T47D (cell line): ENCODE data around the gene SLC38A10.

Experiments
- DNase-seq, 2 experiments: peaks; one replicate each; pipeline versions ENCODE4 v3.0.0 to v3.0.0-alpha.2; 2011 to 2012; ENCODE audit warnings: low read depth in 1 of 2, low spot score in 1 of 2
- JUND ChIP-seq: IDR thresholded peaks from 2 replicates; pipeline ENCODE4 v1.6.1; 2012; ENCODE audit warnings: low read depth
- in situ Hi-C: cut with HindIII; loops from 2 replicates; pipeline ENCODE4 v1.10.0; 2016; ENCODE audit warnings: low sequenced_read_pairs, low pct_unique_long_range_greater_than_20kb

Gene SLC38A10

DNA sequence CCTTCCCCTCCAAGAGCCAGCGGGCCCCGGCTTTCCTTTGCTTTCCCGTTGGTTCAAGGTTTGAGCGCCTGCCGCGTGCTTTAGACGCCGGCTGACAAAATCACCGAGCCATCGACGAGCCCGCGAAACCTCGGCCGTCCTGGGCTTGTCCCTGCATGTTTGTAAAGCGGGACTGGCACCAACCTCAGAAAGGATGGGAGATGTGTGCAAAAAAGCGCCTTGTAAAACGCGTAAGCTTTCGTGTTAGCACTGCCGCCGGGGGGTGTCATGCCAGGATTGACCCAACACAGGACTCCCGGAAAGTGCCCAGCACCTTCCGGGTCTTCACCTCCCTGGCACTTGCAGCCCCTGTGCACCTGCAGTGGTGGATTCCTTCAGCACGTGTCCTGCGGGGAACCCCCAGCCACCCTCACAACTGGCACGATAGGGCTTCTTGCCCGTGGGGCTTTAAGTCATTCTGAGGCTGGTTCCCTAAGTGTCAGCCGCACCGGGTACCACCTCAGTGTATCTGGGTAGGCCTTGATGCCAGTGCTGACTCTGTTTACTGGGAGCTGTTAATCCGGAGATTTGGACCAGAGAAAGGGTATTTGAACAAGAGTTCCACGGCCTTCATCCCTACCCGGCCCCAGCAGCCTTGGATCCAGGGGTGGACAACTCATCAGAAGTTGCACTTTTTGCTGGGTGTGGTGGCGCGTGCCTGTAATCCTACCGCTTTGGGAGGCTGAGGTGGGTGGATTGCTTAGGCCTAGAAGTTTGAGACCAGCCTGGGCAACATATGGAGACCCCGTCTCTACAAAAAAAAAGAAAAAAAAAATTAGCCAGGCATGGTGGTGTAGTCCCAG is 55.2 kb downstream of the SLC38A10 start:
- TF ChIP-seq JUND = no peak
- peak; percentile 37 to 49 for DNase-seq
- in situ Hi-C loops = no loop called here

DNA sequence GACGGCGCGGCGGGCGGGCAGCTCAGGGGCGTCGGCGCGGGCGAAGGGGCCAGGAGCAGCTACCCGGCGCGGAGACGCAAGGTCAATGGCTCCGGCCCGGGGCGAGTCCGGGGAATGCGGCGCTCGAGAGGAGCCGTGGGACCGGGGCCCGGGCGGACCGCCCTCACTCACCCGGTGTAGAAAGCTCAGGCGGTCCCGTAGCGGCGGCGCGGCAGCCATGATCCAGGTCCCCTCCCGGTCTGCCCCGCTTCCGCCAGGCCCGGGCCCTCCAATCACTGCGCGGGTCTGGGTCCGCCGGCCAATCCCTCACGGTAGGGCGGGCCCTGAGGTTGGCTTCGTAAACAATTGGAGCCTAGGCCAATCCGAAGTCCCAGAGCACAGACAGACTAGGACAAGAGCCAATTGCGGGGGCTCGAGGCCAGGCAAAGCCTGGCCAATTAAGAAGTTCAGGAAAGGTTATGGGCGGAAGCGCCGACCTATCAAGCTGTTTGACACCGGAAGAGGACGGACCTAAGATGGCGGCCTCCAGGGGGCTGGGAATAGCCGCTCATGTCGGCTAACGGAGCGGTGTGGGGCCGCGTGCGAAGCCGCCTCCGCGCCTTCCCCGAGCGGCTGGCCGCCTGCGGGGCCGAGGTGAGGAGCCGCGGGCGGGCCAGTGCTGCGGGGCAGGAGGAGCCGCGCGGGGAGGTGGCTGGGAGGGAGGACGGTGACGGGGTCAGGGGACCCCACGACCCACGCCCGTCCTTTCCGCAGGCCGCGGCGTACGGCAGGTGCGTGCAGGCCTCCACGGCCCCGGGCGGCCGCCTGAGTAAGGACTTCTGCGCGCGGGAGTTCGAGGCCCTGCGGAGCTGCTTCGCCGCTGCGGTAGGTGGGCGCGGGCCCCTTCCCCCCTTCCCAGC is 56.0 kb downstream of the SLC38A10 start, which contains the start of the genes NDUFAF8 and TEPSIN:
Gene NDUFAF8, plus strand, starts transcription at position 504 of the 899 bp plus-strand sequence. Its CDS starts 46 bp downstream, at position 550.
Gene TEPSIN, minus strand, starts transcription at position 241 of the 899 bp plus-strand sequence. Its CDS starts 22 bp downstream, at position 219.
- in situ Hi-C loops = no loop called here
- peak; percentile 100 for DNase-seq
- TF ChIP-seq JUND = no peak

DNA sequence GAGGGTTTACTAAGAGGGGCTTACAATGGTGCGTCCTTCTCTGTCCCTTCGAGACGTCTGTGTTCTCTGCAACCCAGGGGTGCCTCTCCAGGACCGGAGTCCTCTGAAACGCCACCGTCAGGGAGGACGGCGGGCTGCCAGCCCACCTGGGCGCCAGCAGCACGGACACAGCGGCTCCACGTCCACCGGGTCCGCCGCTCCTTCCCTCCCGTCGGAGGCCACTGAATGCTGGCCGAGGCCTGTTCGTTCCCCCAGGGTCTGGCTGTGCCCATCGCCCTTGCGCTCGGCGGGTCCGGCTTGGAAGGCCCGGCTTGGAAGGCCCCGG is 56.7 kb downstream of the SLC38A10 start:
- no peak for TF ChIP-seq JUND
- in situ Hi-C loops = no loop called here
- DNase-seq = no peak

GRCh38 chr17:81237591-81238489 is 57.3 kb downstream of the SLC38A10 start:
- no peak for DNase-seq
- TF ChIP-seq JUND = no peak
- in situ Hi-C loops = no loop called here

DNA sequence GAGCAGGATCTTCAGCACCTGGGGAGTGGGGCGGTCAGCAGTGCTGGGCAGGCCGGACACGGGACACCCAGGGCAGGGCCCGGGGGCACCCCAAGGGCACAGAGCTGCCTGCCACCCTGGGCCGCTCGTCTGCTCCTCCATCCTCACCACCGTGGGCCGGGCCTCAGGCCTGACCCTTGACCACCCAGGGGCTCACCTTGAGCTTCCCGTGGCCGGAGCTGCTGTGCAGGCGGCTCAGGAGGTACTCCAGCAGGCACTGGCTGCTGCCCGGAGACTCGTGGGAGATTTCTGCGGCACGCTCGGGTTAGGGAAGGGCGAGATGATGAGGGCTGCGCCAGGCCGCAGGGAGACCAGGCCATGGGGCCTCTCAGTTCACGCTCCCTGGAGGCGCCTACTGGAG is 58.3 kb downstream of the SLC38A10 start:
- DNase-seq = no peak
- TF ChIP-seq JUND = no peak
- in situ Hi-C loops = no loop called here

DNA sequence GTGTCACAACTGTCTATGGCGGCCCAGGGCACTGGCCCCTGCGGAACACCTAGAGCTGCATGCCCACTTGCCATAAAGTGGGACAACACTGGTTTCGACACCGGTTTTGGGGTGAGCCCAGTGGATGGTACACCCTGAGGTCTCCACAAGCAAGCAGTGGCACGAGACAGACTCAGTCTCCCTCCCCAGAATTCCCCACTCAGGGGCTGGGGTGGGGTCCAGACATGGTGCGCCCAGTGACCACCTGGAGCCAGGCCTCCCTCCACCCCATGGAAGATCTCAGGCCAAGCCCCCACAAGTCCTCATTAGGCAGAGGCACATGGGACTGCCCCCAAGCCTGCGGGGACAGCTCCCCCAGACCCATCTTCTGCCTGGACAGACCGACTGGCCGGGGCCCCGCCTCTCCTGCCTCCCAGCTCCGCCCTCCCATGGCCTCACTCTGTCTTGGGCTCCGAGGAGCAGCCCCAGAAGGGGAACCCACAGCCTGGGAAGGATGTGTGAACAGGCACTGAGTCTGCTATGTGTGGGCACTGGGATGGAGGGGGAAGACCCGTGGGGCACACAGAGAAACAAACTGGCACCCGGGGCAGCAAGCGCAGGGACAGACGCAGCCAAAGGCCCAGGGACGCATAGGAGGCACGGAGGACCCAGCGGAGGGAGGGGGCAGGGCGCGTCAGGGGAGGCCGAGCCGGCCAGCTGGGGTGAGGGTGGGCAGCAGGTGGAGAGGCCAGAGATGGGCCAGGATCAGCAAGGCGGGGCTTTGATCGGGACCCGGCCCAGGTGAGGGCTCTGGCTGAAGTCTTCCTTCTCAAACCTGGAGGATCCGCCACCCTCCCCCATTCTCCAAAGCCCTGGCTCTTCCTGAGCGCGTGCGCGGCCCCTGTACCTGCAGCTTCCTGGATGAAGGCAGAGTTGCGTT is 59.0 kb downstream of the SLC38A10 start:
- in situ Hi-C loops = no loop called here
- no peak for TF ChIP-seq JUND
- DNase-seq = no peak

- TF ChIP-seq JUND = no peak
- in situ Hi-C loops = no loop called here
- no peak for DNase-seq
Observed at GRCh38 chr17:81234940-81235821, 59.9 kb downstream of the SLC38A10 start.

GRCh38 chr17:81234506-81234855 is 60.6 kb downstream of the SLC38A10 start:
- in situ Hi-C loops = no loop called here
- TF ChIP-seq JUND = no peak

DNA sequence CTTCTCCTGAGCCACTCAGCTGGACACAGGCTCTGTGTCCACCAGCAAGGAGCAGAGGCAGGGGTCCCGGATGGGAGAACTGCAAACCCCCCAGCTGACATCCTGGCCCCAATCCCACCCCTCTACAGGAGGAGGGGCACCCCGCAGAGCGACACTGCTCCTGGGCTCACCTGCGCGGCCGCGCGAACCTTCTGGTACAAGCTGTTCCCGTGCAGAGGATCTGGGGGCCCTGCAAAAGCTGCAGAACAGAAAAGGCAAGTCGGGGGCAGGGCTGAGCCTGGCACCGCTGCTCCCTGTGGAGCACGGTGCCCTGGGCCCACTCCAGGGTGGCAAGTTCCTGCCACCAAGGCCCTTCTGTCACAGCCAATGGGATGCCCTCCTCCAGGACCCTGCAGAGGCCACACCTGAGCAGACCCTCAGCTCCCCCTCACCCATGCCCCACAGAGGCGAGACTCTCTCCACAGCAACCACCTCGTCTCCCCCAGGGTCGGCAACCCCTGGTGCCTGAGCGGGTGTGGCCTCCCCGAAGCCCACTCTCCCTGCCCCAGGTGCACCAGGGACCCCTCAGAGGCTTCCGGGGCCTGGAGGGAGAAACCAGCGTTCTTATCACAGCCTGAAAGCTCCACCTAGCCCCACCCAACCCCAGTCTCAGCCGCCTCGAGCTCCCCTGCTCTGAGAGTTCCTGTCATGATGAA is 61.1 kb downstream of the SLC38A10 start:
- no peak for TF ChIP-seq JUND
- DNase-seq = no peak
- in situ Hi-C loops = no loop called here

More at GRCh38 chr17:81234506-81234855, 60.6 kb downstream of the SLC38A10 start:
- DNase-seq = no peak

- in situ Hi-C loops = no loop called here
- no peak for TF ChIP-seq JUND
- DNase-seq = no peak
Observed at GRCh38 chr17:81233316-81233715, 61.8 kb downstream of the SLC38A10 start.
